ENCODE measurements around the gene SLC12A7. TPM values are rescaled to one million over a fixed set of nuclear protein-coding genes. Genes with fewer than 3 reads are reported as not detected.

The SLC12A7 gene
- total and polyA plus RNA-seq, 11 donors = 66.3 to 159 (median 128) TPM

DNA sequence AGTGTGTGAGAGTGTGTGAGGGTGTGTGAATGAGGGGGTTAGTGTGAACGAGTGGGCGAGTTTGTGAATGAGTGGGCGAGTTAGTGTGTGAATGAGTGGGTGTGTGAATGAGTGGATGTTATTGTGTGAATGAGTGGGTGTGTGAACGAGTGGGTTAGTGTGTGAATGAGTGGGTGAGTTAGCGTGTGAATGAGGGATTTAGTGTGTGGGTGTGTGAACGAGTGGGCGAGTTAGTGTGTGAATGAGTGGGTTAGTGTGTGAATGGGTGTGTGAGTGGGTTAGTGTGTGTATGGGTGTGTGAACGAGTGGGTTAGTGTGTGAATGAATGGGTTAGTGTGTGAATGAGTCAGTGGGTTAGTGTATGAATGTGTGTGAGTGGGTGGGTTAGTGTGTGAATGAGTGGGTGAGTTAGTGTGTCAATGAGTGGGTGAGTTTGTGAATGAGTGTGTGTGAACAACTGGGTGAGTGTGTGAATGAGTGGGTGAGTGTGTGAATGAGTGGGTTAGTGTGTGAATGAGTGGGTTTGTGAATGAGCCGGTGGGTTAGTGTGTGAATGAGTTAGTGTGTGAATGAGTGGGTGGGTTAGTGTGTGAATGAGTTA is 65.8 kb downstream of the SLC12A7 start:
- Histone ChIP-seq H3K27ac (no peak overlapping the region), H3K36me3 (peaks cover 0 to 17% (median 3%) of the 10 kb centered on the region in 9 donors), H3K4me1 (peaks cover 0 to 7% (median 2%) of the 10 kb centered on the region in 12 donors), H3K9me3 (no peaks in the 10 kb centered on the region), H3K27me3 (no peaks in the 10 kb centered on the region), H3K4me3 (no peak overlapping the region)
- WGBS, 4 donors = 87 to 92% (median 90%) methylated on average over 9 of the region's 9 CpGs
- TF ChIP-seq POLR2A (IDR thresholded peaks at IDR 0.05) = no peak
- TF ChIP-seq, protein P1, sequence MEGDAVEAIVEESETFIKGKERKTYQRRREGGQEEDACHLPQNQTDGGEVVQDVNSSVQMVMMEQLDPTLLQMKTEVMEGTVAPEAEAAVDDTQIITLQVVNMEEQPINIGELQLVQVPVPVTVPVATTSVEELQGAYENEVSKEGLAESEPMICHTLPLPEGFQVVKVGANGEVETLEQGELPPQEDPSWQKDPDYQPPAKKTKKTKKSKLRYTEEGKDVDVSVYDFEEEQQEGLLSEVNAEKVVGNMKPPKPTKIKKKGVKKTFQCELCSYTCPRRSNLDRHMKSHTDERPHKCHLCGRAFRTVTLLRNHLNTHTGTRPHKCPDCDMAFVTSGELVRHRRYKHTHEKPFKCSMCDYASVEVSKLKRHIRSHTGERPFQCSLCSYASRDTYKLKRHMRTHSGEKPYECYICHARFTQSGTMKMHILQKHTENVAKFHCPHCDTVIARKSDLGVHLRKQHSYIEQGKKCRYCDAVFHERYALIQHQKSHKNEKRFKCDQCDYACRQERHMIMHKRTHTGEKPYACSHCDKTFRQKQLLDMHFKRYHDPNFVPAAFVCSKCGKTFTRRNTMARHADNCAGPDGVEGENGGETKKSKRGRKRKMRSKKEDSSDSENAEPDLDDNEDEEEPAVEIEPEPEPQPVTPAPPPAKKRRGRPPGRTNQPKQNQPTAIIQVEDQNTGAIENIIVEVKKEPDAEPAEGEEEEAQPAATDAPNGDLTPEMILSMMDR (IDR thresholded peaks at IDR 0.05) = no peak
- DNase-seq = peak in 1 of 5 donors; percentile 2
- intact Hi-C loops (cut with DNase I) = loop anchor here in 1 of 10 donors (5.0 kb wide), 1 partner anchor 41 kb away; no protein-coding TSS in a partner anchor
- no peak for ATAC-seq

GRCh38 chr5:1044117-1044516 is 67.7 kb downstream of the SLC12A7 start:
- H3K27me3 ChIP-seq = no peaks in the 10 kb centered on the region
- H3K4me1 ChIP-seq = no peaks in the 10 kb centered on the region
- H3K9me3 ChIP-seq = no peaks in the 10 kb centered on the region
- DNase-seq = no peak
- no peaks in the 10 kb centered on the region for H3K36me3 ChIP-seq
- H3K27ac ChIP-seq = no peak overlapping the region
- intact Hi-C loops (cut with DNase I) = loop anchor here in 1 of 10 donors (5.0 kb wide), 1 partner anchor 107 kb away; no protein-coding TSS in a partner anchor
- no peak overlapping the region for H3K4me3 ChIP-seq
- no peak for ATAC-seq
- TF ChIP-seq, protein P1 (IDR thresholded peaks at IDR 0.05) = no peak
- no peak for TF ChIP-seq POLR2A (IDR thresholded peaks at IDR 0.05)
- WGBS, 4 donors = 85 to 91% (median 87%) methylated on average over 5 of the region's 5 CpGs

- Histone ChIP-seq H3K27me3 (no peaks in the 10 kb centered on the region), H3K4me1 (no peaks in the 10 kb centered on the region), H3K36me3 (no peaks in the 10 kb centered on the region), H3K9me3 (no peaks in the 10 kb centered on the region), H3K27ac (no peak overlapping the region), H3K4me3 (no peak overlapping the region)
- DNase-seq (no peak), ATAC-seq (no peak)
- intact Hi-C loops (cut with DNase I) = loop anchor here in 1 of 10 donors (5.0 kb wide), 1 partner anchor 106 kb away; no protein-coding TSS in a partner anchor
- TF ChIP-seq POLR2A (IDR thresholded peaks at IDR 0.05) = no peak
- TF ChIP-seq, protein P1 (IDR thresholded peaks at IDR 0.05) = no peak
- WGBS, 4 donors = 85 to 91% (median 90%) methylated on average over 7 of the region's 7 CpGs
These were observed 68.5 kb downstream of the SLC12A7 start for GRCh38 chr5:1043327-1043726.

- 84 to 92% (median 87%) methylated on average over 7 of the region's 7 CpGs for WGBS, 4 donors
- intact Hi-C loops (cut with DNase I) = loop anchor here in 1 of 10 donors (5.0 kb wide), 1 partner anchor 105 kb away; no protein-coding TSS in a partner anchor
- Histone ChIP-seq H3K9me3 (no peaks in the 10 kb centered on the region), H3K4me1 (no peaks in the 10 kb centered on the region), H3K4me3 (no peak overlapping the region), H3K27ac (no peak overlapping the region), H3K27me3 (no peaks in the 10 kb centered on the region), H3K36me3 (peaks cover 0 to 3% (median 0%) of the 10 kb centered on the region in 9 donors)
- ATAC-seq (no peak), DNase-seq (peak in 1 of 5 donors; percentile 6)
- TF ChIP-seq, protein P1 (IDR thresholded peaks at IDR 0.05) = no peak
- no peak for TF ChIP-seq POLR2A (IDR thresholded peaks at IDR 0.05)
These were observed 69.2 kb downstream of the SLC12A7 start for GRCh38 chr5:1042626-1043025.

Data from heart left ventricle (tissue), 16 donors.